H9 (cell line): ENCODE data around the gene LRRC3C. TPM values are rescaled to one million over a fixed set of nuclear protein-coding genes. Genes with fewer than 3 reads are reported as not detected.
A peak's percentile ranks its signal among the peaks of the same experiment; 100 is the strongest.

ENCODE experiments used
- DNase-seq: peaks from one replicate; pipeline ENCODE4 v3.0.0-alpha.2; 2017
- H2AFZ ChIP-seq: one replicate; pipeline ENCODE4 v1.6.1; 2013; ENCODE audit warnings: mild to moderate bottlenecking, low read length, control low read depth, moderate library complexity
- H2AK5ac ChIP-seq: 2 replicates; pipeline ENCODE4 v1.6.1; 2013; ENCODE audit warnings: low read length, control low read depth, mixed read lengths; ENCODE audit not compliant: insufficient read length
- H2BK120ac ChIP-seq: one replicate; pipeline ENCODE4 v1.6.1; 2013; ENCODE audit warnings: low read depth, mild to moderate bottlenecking, low read length, control low read depth, inconsistent platforms; ENCODE audit not compliant: poor library complexity, severe bottlenecking
- H2BK12ac ChIP-seq: 2 replicates; pipeline ENCODE4 v1.6.1; 2013; ENCODE audit warnings: low read length, control low read depth, mixed read lengths, low read depth; ENCODE audit not compliant: insufficient read length
- H2BK15ac ChIP-seq: 2 replicates; pipeline ENCODE4 v1.6.1; 2013; ENCODE audit warnings: low read depth, low read length, control low read depth
- H2BK20ac ChIP-seq: one replicate; pipeline ENCODE4 v1.6.1; 2013; ENCODE audit warnings: low read depth, mild to moderate bottlenecking, low read length, control low read depth, inconsistent platforms; ENCODE audit not compliant: poor library complexity, severe bottlenecking
- H2BK5ac ChIP-seq: 2 replicates; pipeline ENCODE4 v1.6.1; 2013; ENCODE audit warnings: low read length, control low read depth, mixed read lengths; ENCODE audit not compliant: insufficient read length
- H3K14ac ChIP-seq: 2 replicates; pipeline ENCODE4 v1.6.1; 2013; ENCODE audit warnings: low read length, control low read depth; ENCODE audit not compliant: insufficient read depth
- H3K18ac ChIP-seq: 2 replicates; pipeline ENCODE4 v1.6.1; 2013; ENCODE audit warnings: low read depth, mild to moderate bottlenecking, mixed read lengths, low read length, control low read depth; ENCODE audit not compliant: insufficient read length
- H3K23ac ChIP-seq: 2 replicates; pipeline ENCODE4 v1.6.1; 2013; ENCODE audit warnings: low read length, control low read depth, mixed read lengths, low read depth; ENCODE audit not compliant: insufficient read length
- H3K23me2 ChIP-seq: 2 replicates; pipeline ENCODE4 v1.6.1; 2013; ENCODE audit warnings: low read depth, mild to moderate bottlenecking, mixed read lengths, low read length, control low read depth; ENCODE audit not compliant: insufficient read length, poor library complexity, severe bottlenecking
- H3K27ac ChIP-seq: 2 replicates; pipeline ENCODE4 v1.5.1; 2013; ENCODE audit warnings: low read length, control low read depth, mixed read lengths, low read depth; ENCODE audit not compliant: insufficient read length
- H3K27me3 ChIP-seq: 2 replicates; pipeline ENCODE4 v1.6.1; 2013; ENCODE audit warnings: low read length, control low read depth, inconsistent platforms; ENCODE audit not compliant: insufficient read depth
- H3K4ac ChIP-seq: 2 replicates; pipeline ENCODE4 v1.6.1; 2013; ENCODE audit warnings: low read depth, mild to moderate bottlenecking, control low read depth, inconsistent platforms, low read length, moderate library complexity
- H3K4me1 ChIP-seq: 2 replicates; pipeline ENCODE4 v1.6.1; 2013; ENCODE audit warnings: low read length, control low read depth, inconsistent platforms; ENCODE audit not compliant: insufficient read depth
- H3K4me2 ChIP-seq: 2 replicates; pipeline ENCODE4 v1.6.1; 2013; ENCODE audit warnings: low read length, control low read depth, mixed read lengths; ENCODE audit not compliant: insufficient read length, insufficient read depth
- H3K56ac ChIP-seq: 2 replicates; pipeline ENCODE4 v1.6.1; 2013; ENCODE audit warnings: low read depth, mild to moderate bottlenecking, mixed read lengths, low read length, control low read depth; ENCODE audit not compliant: insufficient read length
- H3K79me1 ChIP-seq: 2 replicates; pipeline ENCODE4 v1.6.1; 2013; ENCODE audit warnings: low read depth, mild to moderate bottlenecking, moderate library complexity, low read length, control low read depth, inconsistent platforms; ENCODE audit not compliant: insufficient read depth, poor library complexity, severe bottlenecking
- H3K79me2 ChIP-seq: 2 replicates; pipeline ENCODE4 v1.6.1; 2013; ENCODE audit warnings: low read length, control low read depth, inconsistent platforms; ENCODE audit not compliant: insufficient read depth
- H3K9ac ChIP-seq: 2 replicates; pipeline ENCODE4 v1.6.1; 2013; ENCODE audit warnings: low read length, control low read depth, mixed read lengths; ENCODE audit not compliant: insufficient read length; ENCODE audit errors: extremely low read depth
- H3K9me3 ChIP-seq: one replicate; pipeline ENCODE4 v1.6.1; 2013; ENCODE audit warnings: low read depth, low read length, inconsistent platforms; ENCODE audit not compliant: control insufficient read depth
- H3T11ph ChIP-seq: one replicate; pipeline ENCODE4 v1.6.1; 2013; ENCODE audit warnings: mild to moderate bottlenecking, low read length, control low read depth, inconsistent platforms
- H4K20me1 ChIP-seq: one replicate; pipeline ENCODE4 v1.6.1; 2013; ENCODE audit not compliant: control insufficient read depth, insufficient read length, insufficient read depth
- H4K5ac ChIP-seq: 2 replicates; pipeline ENCODE4 v1.6.1; 2013; ENCODE audit warnings: low read depth, mild to moderate bottlenecking, mixed read lengths, low read length, control low read depth; ENCODE audit not compliant: insufficient read length
- H4K8ac ChIP-seq: replicated peaks from 2 replicates; pipeline ENCODE4 v1.6.1; 2013; ENCODE audit warnings: low read length, control low read depth, mixed read lengths, low read depth; ENCODE audit not compliant: insufficient read length
- H4K91ac ChIP-seq: 2 replicates; pipeline ENCODE4 v1.6.1; 2013; ENCODE audit warnings: low read depth, mild to moderate bottlenecking, moderate library complexity, mixed read lengths, low read length, control low read depth; ENCODE audit not compliant: insufficient read length
- H3K27ac Mint-ChIP-seq, 3 experiments: 2 replicates in 2 of 3; 3 replicates in 1 of 3; pipeline ENCODE4 v1.8.0; 2020 to 2021; ENCODE audit warnings: mixed read lengths in 3 of 3, mild to moderate bottlenecking in 1 of 3, moderate library complexity in 1 of 3
- H3K27me3 Mint-ChIP-seq: 2 replicates; pipeline ENCODE4 v1.8.0; 2021; ENCODE audit warnings: low read depth, mild to moderate bottlenecking, moderate library complexity, mixed read lengths
- H3K36me3 Mint-ChIP-seq, 3 experiments: 2 replicates in 2 of 3; 3 replicates in 1 of 3; pipeline ENCODE4 v1.8.0; 2020 to 2021; ENCODE audit warnings: low read depth in 3 of 3, mixed read lengths in 3 of 3; ENCODE audit not compliant: insufficient read depth in 1 of 3
- H3K4me1 Mint-ChIP-seq, 2 experiments: 2 replicates each; pipeline ENCODE4 v1.8.0; 2020; ENCODE audit warnings: mixed read lengths in 2 of 2
- H3K4me3 Mint-ChIP-seq, 2 experiments: 2 replicates in 1 of 2; 3 replicates in 1 of 2; pipeline ENCODE4 v1.8.0; 2020 to 2021; ENCODE audit warnings: mild to moderate bottlenecking in 2 of 2, mixed read lengths in 2 of 2, moderate library complexity in 1 of 2
- H3K9me3 Mint-ChIP-seq, 2 experiments: 2 replicates in 1 of 2; 3 replicates in 1 of 2; pipeline ENCODE4 v1.8.0; 2020; ENCODE audit warnings: mild to moderate bottlenecking in 2 of 2, mixed read lengths in 2 of 2, moderate library complexity in 1 of 2
- WGBS: extraction: QIAGEN DNeasy Blood & Tissue Kit; methylation state at CpG from one replicate; pipeline ENCODE4 v1.1.7; 2013; ENCODE audit warnings: missing lambda C conversion rate, low lambda C conversion rate, mixed read lengths; ENCODE audit not compliant: insufficient read length; ENCODE audit errors: extremely low coverage; 5-methylcytosine and 5-hydroxymethylcytosine counted together
- total RNA-seq: library from RNA; stranded (reverse); gene quantifications from 2 replicates; pipeline ENCODE4 v1.2.1, GENCODE V29; 2021
- TF ChIP-seq, protein P1 (sequence below): fragments of 200-600 bp; sonication (generic); conservative IDR thresholded peaks from 3 replicates; pipeline ENCODE4 v1.8.0; 2021; ENCODE audit warnings: antibody characterized with exemption, mild to moderate bottlenecking

Gene LRRC3C
- total RNA-seq, 1 experiment from 2014 or later, result not detected

DNA sequence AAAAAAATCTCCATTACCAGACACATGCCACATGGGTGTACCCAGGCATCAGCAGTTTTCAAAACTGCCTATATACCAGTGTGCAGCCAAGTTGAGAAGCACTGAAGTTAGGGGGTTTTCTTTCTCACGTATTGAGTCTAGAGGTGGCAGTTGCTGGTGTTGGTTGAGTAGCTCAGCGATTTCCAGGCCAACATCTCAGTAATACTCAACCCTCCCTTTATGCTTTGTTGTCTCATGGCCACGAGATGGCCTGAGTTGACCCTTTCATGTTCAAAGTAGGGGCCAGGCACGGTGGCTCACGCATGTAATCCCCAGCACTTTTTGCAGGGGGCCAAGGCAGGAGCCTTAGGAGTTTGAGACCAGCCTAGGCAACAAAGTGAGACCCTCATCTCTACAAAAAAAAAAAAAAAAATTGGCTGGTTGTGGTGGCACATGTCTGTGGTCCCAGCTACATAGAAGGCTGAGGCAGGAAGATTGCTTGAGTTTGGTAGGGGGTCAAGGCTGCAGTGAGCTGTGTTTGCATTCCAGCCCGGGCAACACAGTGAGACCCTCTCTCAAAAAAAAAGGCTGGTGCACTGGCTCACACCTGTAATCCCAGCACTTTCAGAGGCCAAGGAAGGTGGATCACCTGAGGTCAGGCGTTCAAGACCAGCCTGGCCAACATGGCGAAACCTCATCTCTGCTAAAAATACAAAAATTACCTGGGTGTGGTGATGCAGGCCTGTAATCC, 10.8 kb downstream of the LRRC3C start:
- no peak overlapping the region for H4K8ac ChIP-seq
- TF ChIP-seq, protein P1, sequence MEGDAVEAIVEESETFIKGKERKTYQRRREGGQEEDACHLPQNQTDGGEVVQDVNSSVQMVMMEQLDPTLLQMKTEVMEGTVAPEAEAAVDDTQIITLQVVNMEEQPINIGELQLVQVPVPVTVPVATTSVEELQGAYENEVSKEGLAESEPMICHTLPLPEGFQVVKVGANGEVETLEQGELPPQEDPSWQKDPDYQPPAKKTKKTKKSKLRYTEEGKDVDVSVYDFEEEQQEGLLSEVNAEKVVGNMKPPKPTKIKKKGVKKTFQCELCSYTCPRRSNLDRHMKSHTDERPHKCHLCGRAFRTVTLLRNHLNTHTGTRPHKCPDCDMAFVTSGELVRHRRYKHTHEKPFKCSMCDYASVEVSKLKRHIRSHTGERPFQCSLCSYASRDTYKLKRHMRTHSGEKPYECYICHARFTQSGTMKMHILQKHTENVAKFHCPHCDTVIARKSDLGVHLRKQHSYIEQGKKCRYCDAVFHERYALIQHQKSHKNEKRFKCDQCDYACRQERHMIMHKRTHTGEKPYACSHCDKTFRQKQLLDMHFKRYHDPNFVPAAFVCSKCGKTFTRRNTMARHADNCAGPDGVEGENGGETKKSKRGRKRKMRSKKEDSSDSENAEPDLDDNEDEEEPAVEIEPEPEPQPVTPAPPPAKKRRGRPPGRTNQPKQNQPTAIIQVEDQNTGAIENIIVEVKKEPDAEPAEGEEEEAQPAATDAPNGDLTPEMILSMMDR, result no peak
- H4K5ac ChIP-seq, result no peak overlapping the region
- H3K23ac ChIP-seq, result no peak overlapping the region
- H3K27me3 ChIP-seq, result no peaks in the 10 kb centered on the region
- no peaks in the 10 kb centered on the region for H3K79me1 ChIP-seq
- no peak overlapping the region for H3K18ac ChIP-seq
- H3K23me2 ChIP-seq, result no peaks in the 10 kb centered on the region
- no peak overlapping the region for H3K4ac ChIP-seq
- H3K14ac ChIP-seq, result no peak overlapping the region
- no peaks in the 10 kb centered on the region for H3K9me3 ChIP-seq
- H2BK15ac ChIP-seq, result no peak overlapping the region
- H3K27ac ChIP-seq, result no peak overlapping the region
- H3K56ac ChIP-seq, result no peak overlapping the region
- no peaks in the 10 kb centered on the region for H4K20me1 ChIP-seq
- Mint-ChIP-seq H3K9me3 (no peaks in the 10 kb centered on the region), H3K4me1 (peaks cover 9 to 27% of the 10 kb centered on the region in 2 experiments), H3K27me3 (peaks cover 6% of the 10 kb centered on the region), H3K27ac (0 out of 7 replicates have a peak overlapping the region, but pooled peaks of 1 of the 3 experiments have one; percentile 30), H3K4me3 (no peak overlapping the region), H3K36me3 (no peaks in the 10 kb centered on the region)
- no peak overlapping the region for H2AFZ ChIP-seq
- H3K4me1 ChIP-seq, result no peaks in the 10 kb centered on the region; the same call in 1 of the 2 replicates
- no peak for DNase-seq
- H3K4me2 ChIP-seq, result no peak overlapping the region
- H2BK5ac ChIP-seq, result no peak overlapping the region
- H2AK5ac ChIP-seq, result no peak overlapping the region
- no peak overlapping the region for H4K91ac ChIP-seq
- no peak overlapping the region for H3T11ph ChIP-seq
- no peak overlapping the region for H2BK120ac ChIP-seq
- no peak overlapping the region for H2BK12ac ChIP-seq
- WGBS, result no CpG with 5 or more reads among the region's 8 CpGs
- H3K9ac ChIP-seq, result no peak overlapping the region
- H2BK20ac ChIP-seq, result no peak overlapping the region
- H3K79me2 ChIP-seq, result no peaks in the 10 kb centered on the region
